Esophagus muscularis mucosa (tissue), 4 donors: ENCODE results near the gene ROPN1L. TPM values are rescaled to one million over a fixed set of nuclear protein-coding genes. Genes with fewer than 3 reads are reported as not detected.

Source experiments
- DNase-seq: peaks from one replicate; pipeline ENCODE4 v3.0.0-alpha.2; 2017; ENCODE audit errors: extremely low spot score
- H3K27ac ChIP-seq, 4 donors: fragments of 200-600 bp; sonication (generic); replicated peaks in 1 of 4; 1 replicate in 3 of 4; 2 replicates in 1 of 4; pipeline ENCODE4 v1.5.1; 2016 to 2019; ENCODE audit warnings: mild to moderate bottlenecking in 1 of 4
- H3K27me3 ChIP-seq, 4 donors: fragments of 200-600 bp; sonication (generic); one replicate each; pipeline versions ENCODE4 v1.5.1 to v1.6.0; 2016 to 2019
- H3K36me3 ChIP-seq, 4 donors: fragments of 200-600 bp; sonication (generic); one replicate each; pipeline ENCODE4 v1.5.1; 2016 to 2019
- H3K4me1 ChIP-seq, 4 donors: fragments of 200-600 bp; sonication (generic); one replicate each; pipeline ENCODE4 v1.5.1; 2016 to 2019
- H3K4me3 ChIP-seq, 4 donors: fragments of 200-600 bp; sonication (generic); 1 replicate in 2 of 4; 2 replicates in 2 of 4; pipeline ENCODE4 v1.5.1; 2016 to 2019; ENCODE audit warnings: mild to moderate bottlenecking in 4 of 4, moderate library complexity in 1 of 4
- H3K9me3 ChIP-seq, 4 donors: fragments of 200-600 bp; sonication (generic); 1 replicate in 3 of 4; 2 replicates in 1 of 4; pipeline ENCODE4 v1.5.1; 2016 to 2019
- EP300 ChIP-seq: sonication (generic); formaldehyde crosslinking; IDR thresholded peaks from one replicate; pipeline ENCODE4 v1.6.1; 2017; ENCODE audit warnings: antibody characterized with exemption
- POLR2A ChIP-seq: fragments of 450-650 bp; IDR thresholded peaks from one replicate; pipeline ENCODE4 v1.6.1; 2017; ENCODE audit warnings: antibody characterized with exemption, moderate library complexity, mild to moderate bottlenecking, low read depth
- POLR2AphosphoS5 ChIP-seq, 2 donors: sonication (generic); formaldehyde crosslinking; IDR thresholded peaks; one replicate each; pipeline ENCODE4 v1.6.1; 2017; ENCODE audit warnings: antibody characterized with exemption in 2 of 2
- WGBS: methylation state at CpG from one replicate; pipeline ENCODE4 v1.1.5; 2018; 5-methylcytosine and 5-hydroxymethylcytosine counted together
- intact Hi-C: fragments of 100-400 bp; cut with DNase I; formaldehyde crosslinking; loops from one replicate; pipeline ENCODE4 v1.15.1; 2023
- total RNA-seq, 4 donors: library from RNA; depleted of rRNA; stranded (reverse); fragments of >200 nt; gene quantifications; one replicate each; pipeline versions ENCODE4 v1.1.0 to v1.2.1, GENCODE V29; 2016
- TF ChIP-seq, protein P1 (sequence below), 3 experiments: fragments of 200-600 bp in 2 of 3; fragments of 450-650 bp in 1 of 3; sonication (generic) in 2 of 3; IDR thresholded peaks; one replicate each; pipeline ENCODE4 v1.5.1; 2017 to 2019; ENCODE audit warnings: antibody characterized with exemption in 3 of 3, mild to moderate bottlenecking in 2 of 3, moderate library complexity in 1 of 3

Gene ROPN1L
- total RNA-seq, 4 donors from 2014 or later, result 0.63 to 1.7 (median 1.1) TPM

DNA sequence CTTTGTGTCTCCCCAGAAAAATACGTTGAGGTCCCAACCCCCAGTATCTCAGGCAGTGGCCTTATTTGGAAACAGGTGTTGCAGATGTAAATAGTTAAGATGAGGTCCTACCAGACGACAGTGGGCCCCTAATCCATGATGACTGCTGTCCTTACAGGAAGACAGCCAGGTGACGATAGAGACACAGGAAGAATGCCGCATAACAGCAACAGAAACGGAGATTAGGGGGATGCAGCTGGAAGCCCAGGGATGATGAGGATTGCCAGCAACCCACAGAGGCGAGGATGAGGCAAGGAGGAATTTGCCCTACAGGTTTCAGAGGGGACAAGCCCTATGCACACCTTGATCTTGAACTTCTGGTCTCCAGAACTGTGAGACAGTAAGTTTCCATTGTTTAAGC, 46.5 kb downstream of the ROPN1L start:
- H3K4me1 ChIP-seq, result peaks cover 0 to 17% (median 7%) of the 10 kb centered on the region in 4 donors
- peaks cover 0 to 20% (median 0%) of the 10 kb centered on the region in 4 donors for H3K27me3 ChIP-seq
- no peaks in the 10 kb centered on the region for H3K9me3 ChIP-seq
- TF ChIP-seq, protein P1, sequence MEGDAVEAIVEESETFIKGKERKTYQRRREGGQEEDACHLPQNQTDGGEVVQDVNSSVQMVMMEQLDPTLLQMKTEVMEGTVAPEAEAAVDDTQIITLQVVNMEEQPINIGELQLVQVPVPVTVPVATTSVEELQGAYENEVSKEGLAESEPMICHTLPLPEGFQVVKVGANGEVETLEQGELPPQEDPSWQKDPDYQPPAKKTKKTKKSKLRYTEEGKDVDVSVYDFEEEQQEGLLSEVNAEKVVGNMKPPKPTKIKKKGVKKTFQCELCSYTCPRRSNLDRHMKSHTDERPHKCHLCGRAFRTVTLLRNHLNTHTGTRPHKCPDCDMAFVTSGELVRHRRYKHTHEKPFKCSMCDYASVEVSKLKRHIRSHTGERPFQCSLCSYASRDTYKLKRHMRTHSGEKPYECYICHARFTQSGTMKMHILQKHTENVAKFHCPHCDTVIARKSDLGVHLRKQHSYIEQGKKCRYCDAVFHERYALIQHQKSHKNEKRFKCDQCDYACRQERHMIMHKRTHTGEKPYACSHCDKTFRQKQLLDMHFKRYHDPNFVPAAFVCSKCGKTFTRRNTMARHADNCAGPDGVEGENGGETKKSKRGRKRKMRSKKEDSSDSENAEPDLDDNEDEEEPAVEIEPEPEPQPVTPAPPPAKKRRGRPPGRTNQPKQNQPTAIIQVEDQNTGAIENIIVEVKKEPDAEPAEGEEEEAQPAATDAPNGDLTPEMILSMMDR (IDR thresholded peaks at IDR 0.05), result no peak
- TF ChIP-seq POLR2AphosphoS5 (IDR thresholded peaks at IDR 0.05) (no peak), EP300 (no peak), POLR2A (no peak)
- H3K27ac ChIP-seq, result no peak overlapping the region
- no peaks in the 10 kb centered on the region for H3K36me3 ChIP-seq
- 76% methylated on average over 6 of the region's 6 CpGs for whole genome bisulfite sequencing
- no peak overlapping the region for H3K4me3 ChIP-seq
- DNase-seq, result no peak
- intact Hi-C loops, result no loop called here

DNA sequence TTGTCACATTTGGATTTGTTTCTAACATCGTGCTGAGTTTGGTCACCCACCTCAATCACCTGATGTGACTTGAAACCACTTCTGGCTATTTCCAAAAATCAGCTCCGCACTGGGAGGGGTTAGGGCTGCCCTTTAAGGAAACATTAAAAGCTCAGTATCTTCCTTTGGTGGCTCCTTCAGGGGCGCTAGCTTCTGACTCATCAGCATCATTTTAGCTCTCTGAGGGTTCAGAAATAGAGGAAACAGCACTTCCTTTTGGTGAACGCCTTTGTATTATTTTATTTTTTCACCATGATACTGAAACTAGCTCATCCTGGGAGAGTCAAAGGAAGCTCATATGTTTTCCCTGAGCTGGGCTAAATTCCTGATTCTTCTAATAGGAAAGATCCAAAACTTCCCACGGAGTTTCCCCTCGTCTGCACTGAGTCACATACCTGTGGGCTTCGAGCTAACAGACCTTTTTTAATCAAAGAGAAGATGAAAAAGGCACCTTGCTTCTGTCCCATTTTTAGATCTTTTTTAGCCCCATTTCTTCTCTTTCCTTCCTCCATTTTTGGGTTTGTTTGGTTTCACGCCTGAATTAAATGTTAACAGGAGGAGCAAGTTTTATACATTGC, 48.2 kb downstream of the ROPN1L start:
- TF ChIP-seq, protein P1 (IDR thresholded peaks at IDR 0.05), result no peak
- TF ChIP-seq EP300, result no peak
- H3K27ac ChIP-seq, result no peak overlapping the region

DNA sequence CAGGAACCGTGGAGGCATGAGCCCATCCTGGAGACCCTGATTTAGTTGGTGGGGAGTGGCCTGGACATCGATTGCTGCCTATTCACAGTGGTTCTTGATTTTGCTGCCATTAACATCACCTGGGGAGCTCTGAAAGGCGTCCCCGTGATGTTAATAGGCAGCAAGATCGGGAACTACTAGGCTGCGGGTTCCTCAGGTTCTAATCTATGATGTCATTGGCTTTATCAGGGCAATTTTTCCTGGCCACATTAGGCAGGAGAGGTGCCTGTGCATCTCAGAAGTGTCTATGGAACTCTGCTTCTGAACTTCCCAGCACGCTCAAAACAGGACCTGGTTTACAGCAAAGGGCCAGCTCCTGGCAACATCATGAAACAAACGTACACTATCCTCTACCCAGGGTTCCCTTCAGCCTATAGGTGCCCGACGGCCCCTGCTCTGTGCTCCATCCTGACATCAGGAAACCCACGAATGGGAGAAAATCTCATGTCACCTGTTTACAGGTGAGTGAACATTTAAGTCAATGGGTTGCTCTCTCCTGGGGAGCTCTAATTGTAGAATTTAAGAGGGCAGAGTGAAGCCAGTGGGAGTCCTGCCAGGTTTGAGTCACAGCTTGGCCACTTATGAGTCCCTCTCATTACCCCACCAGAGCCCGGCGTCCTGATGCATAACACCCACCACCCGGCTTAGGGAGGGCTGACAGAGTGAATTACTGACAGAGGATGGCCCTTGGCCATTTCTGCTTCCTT, 49.4 kb downstream of the ROPN1L start:
- Histone ChIP-seq H3K36me3 (no peaks in the 10 kb centered on the region), H3K4me1 (peaks cover 0 to 11% (median 4%) of the 10 kb centered on the region in 4 donors), H3K9me3 (no peaks in the 10 kb centered on the region), H3K4me3 (no peak overlapping the region), H3K27ac (no peak overlapping the region), H3K27me3 (peaks cover 0 to 10% (median 0%) of the 10 kb centered on the region in 4 donors)
- no peak for DNase-seq
- 83% methylated on average over 13 of the region's 14 CpGs for WGBS
- intact Hi-C loops, result no loop called here
- TF ChIP-seq POLR2AphosphoS5 (IDR thresholded peaks at IDR 0.05) (no peak), POLR2A (no peak), EP300 (no peak)
- TF ChIP-seq, protein P1 (IDR thresholded peaks at IDR 0.05), result no peak

More for the DNA sequence above, 48.2 kb downstream of the ROPN1L start:
- H3K9me3 ChIP-seq, result no peaks in the 10 kb centered on the region
- H3K4me1 ChIP-seq, result peaks cover 0 to 17% (median 7%) of the 10 kb centered on the region in 4 donors
- no peak overlapping the region for H3K4me3 ChIP-seq
- no peak for DNase-seq
- intact Hi-C loops, result no loop called here
- H3K27me3 ChIP-seq, result peaks cover 0 to 17% (median 0%) of the 10 kb centered on the region in 4 donors
- no peaks in the 10 kb centered on the region for H3K36me3 ChIP-seq
- 51% methylated on average over 8 of the region's 8 CpGs for WGBS

DNA sequence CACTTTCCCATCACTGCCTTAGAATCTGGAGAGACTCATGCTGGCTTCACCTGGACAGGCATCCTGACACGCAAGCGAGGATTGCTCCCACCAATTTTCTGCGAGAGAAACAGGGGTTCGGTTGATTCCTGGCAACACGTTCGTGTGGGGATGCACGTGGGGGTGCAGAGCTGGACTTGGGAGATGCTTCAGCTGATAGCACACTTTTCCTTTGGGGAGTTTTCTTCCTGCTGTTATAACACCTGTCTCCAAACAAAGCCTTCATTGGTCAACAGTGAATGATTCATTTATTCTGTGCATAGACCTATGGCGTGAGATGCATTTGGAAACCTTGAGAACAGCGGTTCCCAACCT, 50.0 kb downstream of the ROPN1L start:
- intact Hi-C loops, result no loop called here
- Histone ChIP-seq H3K9me3 (no peaks in the 10 kb centered on the region), H3K27ac (no peak overlapping the region), H3K36me3 (no peaks in the 10 kb centered on the region), H3K4me3 (no peak overlapping the region), H3K27me3 (peaks cover 0 to 9% (median 0%) of the 10 kb centered on the region in 4 donors), H3K4me1 (peaks cover 0 to 11% (median 4%) of the 10 kb centered on the region in 4 donors)
- TF ChIP-seq EP300, result no peak
- no peak for TF ChIP-seq POLR2AphosphoS5 (IDR thresholded peaks at IDR 0.05)
- TF ChIP-seq, protein P1 (IDR thresholded peaks at IDR 0.05), result no peak
- no peak for TF ChIP-seq POLR2A
- no peak for DNase-seq
- 96% methylated on average over 9 of the region's 9 CpGs for WGBS
